Endothelial cell of umbilical vein (primary cell): ENCODE measurements around the gene NATD1. TPM values are rescaled to one million over a fixed set of nuclear protein-coding genes. Genes with fewer than 3 reads are reported as not detected.

Source experiments
- BruUV-seq: library from RNA; stranded (reverse); fragments of 400-500 nt; replicated peaks from 2 replicates; lab custom pipeline; 2021; lab: Mats Ljungman, UMichigan
- CTCF ChIA-PET: fragments of 300-600, 350-600 bp; sonication (Branson Sonifier 250); formaldehyde crosslinking; loops from one replicate; lab custom pipeline; 2021; ENCODE audit warnings: antibody characterized with exemption, inconsistent platforms; lab: Charles Lee
- POLR2A ChIA-PET: fragments of 300-600, 350-600 bp; sonication (Branson Sonifier 250); formaldehyde crosslinking; loops from one replicate; lab custom pipeline; 2021; ENCODE audit warnings: antibody characterized with exemption, inconsistent platforms; lab: Charles Lee
- DNase-seq: peaks from one replicate; pipeline ENCODE4 v3.0.0-alpha.2; 2011; ENCODE audit warnings: low read depth, low spot score
- FAIRE-seq: peaks from 2 replicates; lab custom pipeline; 2011; peaks lifted over from hg19 to GRCh38; lab: Jason Lieb, UNC
- H2AFZ ChIP-seq: 2 replicates; pipeline ENCODE4 v1.6.0; 2012; ENCODE audit warnings: low read depth, low read length, control low read depth, inconsistent platforms
- H3K27ac ChIP-seq: 2 replicates; pipeline ENCODE4 v1.5.1; 2011; ENCODE audit warnings: low read depth, mild to moderate bottlenecking, control low read depth, low read length, moderate library complexity; ENCODE audit not compliant: insufficient read depth
- H3K27me3 ChIP-seq, 2 experiments: 2 replicates each; pipeline versions ENCODE4 v1.6.0 to v1.6.1; 2011; ENCODE audit warnings: low read length in 2 of 2, mixed read lengths in 1 of 2; ENCODE audit not compliant: control insufficient read depth in 2 of 2, insufficient read depth in 2 of 2
- H3K36me3 ChIP-seq, 2 experiments: 2 replicates in 1 of 2; 3 replicates in 1 of 2; pipeline ENCODE4 v1.5.1; 2011; ENCODE audit warnings: low read length in 2 of 2, mild to moderate bottlenecking in 1 of 2, moderate library complexity in 1 of 2; ENCODE audit not compliant: control insufficient read depth in 2 of 2, insufficient read depth in 2 of 2; ENCODE audit errors: extremely low read depth in 1 of 2
- H3K4me1 ChIP-seq: 3 replicates; pipeline ENCODE4 v1.5.1; 2011; ENCODE audit warnings: mild to moderate bottlenecking, low read length; ENCODE audit not compliant: control insufficient read depth, insufficient read depth; ENCODE audit errors: extremely low read depth
- H3K4me2 ChIP-seq: 2 replicates; pipeline ENCODE4 v1.6.1; 2011; ENCODE audit warnings: low read length, control low read depth, mixed read lengths; ENCODE audit not compliant: insufficient read depth
- H3K4me3 ChIP-seq, 3 experiments: fragments of 200-600 bp in 1 of 3; sonication (generic), shearing (Covaris generic) in 1 of 3; replicated peaks in 1 of 3; 2 replicates each; pipeline ENCODE4 v1.5.1; 2011 to 2016; ENCODE audit warnings: control low read depth in 3 of 3, low read length in 3 of 3, mild to moderate bottlenecking in 2 of 3, inconsistent platforms in 1 of 3, low read depth in 1 of 3, moderate library complexity in 1 of 3; ENCODE audit not compliant: insufficient read depth in 1 of 3
- H3K79me2 ChIP-seq: 2 replicates; pipeline ENCODE4 v1.6.0; 2012; ENCODE audit warnings: low read length, inconsistent platforms; ENCODE audit not compliant: control insufficient read depth, insufficient read depth
- H3K9ac ChIP-seq: replicated peaks from 2 replicates; pipeline ENCODE3; 2011; ENCODE audit warnings: low read length, control low read depth; ENCODE audit not compliant: insufficient read depth; ENCODE audit errors: extremely low read depth
- H3K9me1 ChIP-seq: replicated peaks from 3 replicates; pipeline ENCODE4 v1.6.0; 2011; ENCODE audit warnings: mild to moderate bottlenecking, low read length; ENCODE audit not compliant: control insufficient read depth, insufficient read depth; ENCODE audit errors: extremely low read depth
- H3K9me3 ChIP-seq: replicated peaks from 2 replicates; pipeline ENCODE4 v1.5.1; 2012; ENCODE audit warnings: low read length, inconsistent platforms; ENCODE audit not compliant: control insufficient read depth, insufficient read depth
- H4K20me1 ChIP-seq: replicated peaks from 2 replicates; pipeline ENCODE3; 2011; ENCODE audit warnings: mild to moderate bottlenecking, low read length; ENCODE audit not compliant: control insufficient read depth, insufficient read depth; ENCODE audit errors: extremely low read depth
- EZH2 ChIP-seq: IDR thresholded peaks from 2 replicates; pipeline ENCODE4 v1.6.1; 2012; ENCODE audit warnings: borderline replicate concordance, low read depth, mild to moderate bottlenecking, moderate library complexity, low read length, inconsistent platforms; ENCODE audit not compliant: severe bottlenecking
- FOS ChIP-seq: IDR thresholded peaks from 2 replicates; pipeline ENCODE4 v1.6.1; 2011; ENCODE audit warnings: mild to moderate bottlenecking, low read length, moderate library complexity, borderline replicate concordance; ENCODE audit not compliant: insufficient read depth
- GATA2 ChIP-seq: IDR thresholded peaks from 2 replicates; pipeline ENCODE4 v1.7.0; 2011; ENCODE audit warnings: low read depth, mild to moderate bottlenecking, moderate library complexity, mixed read lengths, low read length; ENCODE audit not compliant: insufficient read length, insufficient read depth
- JUN ChIP-seq: IDR thresholded peaks from 2 replicates; pipeline ENCODE4 v1.6.1; 2011; ENCODE audit warnings: borderline replicate concordance, low read depth; ENCODE audit not compliant: insufficient read length, insufficient read depth
- POLR2A ChIP-seq: IDR thresholded peaks from 2 replicates; pipeline ENCODE4 v1.6.1; 2012; ENCODE audit warnings: low read depth, mild to moderate bottlenecking, control low read depth, low read length
- POLR2AphosphoS5 ChIP-seq: IDR thresholded peaks from 2 replicates; pipeline ENCODE4 v1.6.1; 2012; ENCODE audit warnings: low read depth, mild to moderate bottlenecking, control low read depth, low read length, moderate library complexity; ENCODE audit not compliant: insufficient read depth
- dilution Hi-C: fragments of 300-500 bp; cut with MboI; formaldehyde crosslinking; loops from one replicate; pipeline ENCODE4 v1.15.0; 2019; ENCODE audit warnings: low sequenced_read_pairs; ENCODE audit not compliant: extremely low pct_ligation_motif_present
- intact Hi-C: fragments of 100-400 bp; cut with micrococcal nuclease; formaldehyde crosslinking; loops from one replicate; pipeline ENCODE4 v1.10.0; 2022
- polyA plus RNA-seq, 4 experiments: library from polyadenylated mRNA; depleted of rRNA in 3 of 4; stranded (reverse) in 3 of 4; unstranded in 1 of 4; fragments of >200 nt; gene quantifications; 2 replicates each; pipeline versions ENCODE4 v1.2.1 to v1.2.3, GENCODE V29; 2011 to 2012; ENCODE audit warnings: missing spikeins in 1 of 4
- total RNA-seq: library from RNA; stranded (reverse); gene quantifications from 2 replicates; pipeline ENCODE4 v1.2.3, GENCODE V29; 2021
- TF ChIP-seq, protein P1 (sequence below), 2 donors: IDR thresholded peaks; 1 replicate in 1 of 2; 2 replicates in 1 of 2; pipeline ENCODE4 v1.5.1; 2011; ENCODE audit warnings: low read length in 2 of 2, mild to moderate bottlenecking in 2 of 2, moderate library complexity in 2 of 2, control low read depth in 1 of 2, inconsistent platforms in 1 of 2, low read depth in 1 of 2; ENCODE audit not compliant: insufficient read depth in 1 of 2; ENCODE audit errors: extremely low read depth in 1 of 2

Gene NATD1
- total and polyA plus RNA-seq, 2 donors (not counting 3 experiments of a cell fraction or from before 2014, with no cell fraction given) = 7.0 to 7.2 TPM

DNA sequence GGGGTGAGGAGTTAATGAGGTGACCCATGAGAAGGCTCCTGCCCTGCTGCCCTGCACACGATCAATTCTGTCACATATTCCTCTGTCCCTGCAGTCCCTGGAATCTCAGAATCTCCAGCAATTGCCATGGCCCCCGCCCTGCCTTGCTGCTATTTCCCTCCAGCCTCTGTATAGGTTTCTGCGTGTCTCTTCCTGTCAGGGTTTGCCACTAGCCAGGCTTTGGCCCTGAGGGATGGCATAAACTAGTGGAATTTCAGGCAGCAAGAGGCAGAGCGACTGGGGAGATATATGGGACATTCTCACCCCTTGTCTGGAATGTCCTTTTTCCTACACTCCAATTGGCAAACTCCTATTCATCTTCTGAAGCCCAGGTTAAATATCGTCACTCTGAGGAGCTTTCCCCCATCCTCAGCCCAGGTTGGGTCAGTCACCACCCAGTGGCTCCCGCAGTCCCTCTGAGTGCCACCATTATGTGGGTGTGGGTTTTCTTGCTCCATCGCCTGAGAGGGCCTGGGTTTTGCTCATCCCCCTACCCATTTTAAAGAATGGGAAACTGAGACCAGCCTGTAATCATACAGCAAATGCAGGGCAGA, 15.5 kb upstream of the NATD1 start:
- Histone ChIP-seq H3K9me1 (no peaks in the 10 kb centered on the region), H3K9ac (no peak overlapping the region), H4K20me1 (no peaks in the 10 kb centered on the region), H2AFZ (no peak overlapping the region), H3K27ac (no peak overlapping the region), H3K4me1 (no peaks in the 10 kb centered on the region), H3K4me2 (no peak overlapping the region), H3K4me3 (no peak overlapping the region), H3K36me3 (no peaks in the 10 kb centered on the region), H3K27me3 (peaks cover 2% of the 10 kb centered on the region in 2 experiments), H3K9me3 (no peaks in the 10 kb centered on the region), H3K79me2 (no peaks in the 10 kb centered on the region)
- DNase-seq = no peak
- CTCF ChIA-PET = no interaction called here
- dilution Hi-C loops (no loop called here), intact Hi-C loops (no loop called here)
- POLR2A ChIA-PET = no interaction called here
- TF ChIP-seq JUN (no peak), GATA2 (no peak), FOS (no peak), EZH2 (no peak), POLR2AphosphoS5 (no peak), POLR2A (no peak)
- TF ChIP-seq, protein P1, sequence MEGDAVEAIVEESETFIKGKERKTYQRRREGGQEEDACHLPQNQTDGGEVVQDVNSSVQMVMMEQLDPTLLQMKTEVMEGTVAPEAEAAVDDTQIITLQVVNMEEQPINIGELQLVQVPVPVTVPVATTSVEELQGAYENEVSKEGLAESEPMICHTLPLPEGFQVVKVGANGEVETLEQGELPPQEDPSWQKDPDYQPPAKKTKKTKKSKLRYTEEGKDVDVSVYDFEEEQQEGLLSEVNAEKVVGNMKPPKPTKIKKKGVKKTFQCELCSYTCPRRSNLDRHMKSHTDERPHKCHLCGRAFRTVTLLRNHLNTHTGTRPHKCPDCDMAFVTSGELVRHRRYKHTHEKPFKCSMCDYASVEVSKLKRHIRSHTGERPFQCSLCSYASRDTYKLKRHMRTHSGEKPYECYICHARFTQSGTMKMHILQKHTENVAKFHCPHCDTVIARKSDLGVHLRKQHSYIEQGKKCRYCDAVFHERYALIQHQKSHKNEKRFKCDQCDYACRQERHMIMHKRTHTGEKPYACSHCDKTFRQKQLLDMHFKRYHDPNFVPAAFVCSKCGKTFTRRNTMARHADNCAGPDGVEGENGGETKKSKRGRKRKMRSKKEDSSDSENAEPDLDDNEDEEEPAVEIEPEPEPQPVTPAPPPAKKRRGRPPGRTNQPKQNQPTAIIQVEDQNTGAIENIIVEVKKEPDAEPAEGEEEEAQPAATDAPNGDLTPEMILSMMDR (IDR thresholded peaks at IDR 0.05; ENCODE audit: extremely low read depth in 1 of 2, insufficient read depth in 1 of 2, low read depth in 1 of 2, low read length in 2 of 2) = no peak
- BruUV-seq = no TSS peak
- no peak for FAIRE-seq
